T-helper 1 cell treated with Interleukin-12 subunit alpha and Interleukin-12 subunit beta and Interleukin-4 antibody, amounts not matched to agents 30 ng/mL and 1 ng/mL, for 36 hours (primary cell): ENCODE measurements around the gene YWHAB. TPM values are rescaled to one million over a fixed set of nuclear protein-coding genes. Genes with fewer than 3 reads are reported as not detected.

Experiments used
- intact Hi-C: fragments of 100-400 bp; cut with micrococcal nuclease; formaldehyde crosslinking; loops from one replicate; pipeline ENCODE4 v1.15.1; 2024
- total RNA-seq: library from RNA; stranded (reverse); gene quantifications from 2 replicates; pipeline ENCODE4 v1.2.3, GENCODE V29; 2022

YWHAB gene
- total RNA-seq, 1 donor from 2014 or later, result 278 TPM

DNA sequence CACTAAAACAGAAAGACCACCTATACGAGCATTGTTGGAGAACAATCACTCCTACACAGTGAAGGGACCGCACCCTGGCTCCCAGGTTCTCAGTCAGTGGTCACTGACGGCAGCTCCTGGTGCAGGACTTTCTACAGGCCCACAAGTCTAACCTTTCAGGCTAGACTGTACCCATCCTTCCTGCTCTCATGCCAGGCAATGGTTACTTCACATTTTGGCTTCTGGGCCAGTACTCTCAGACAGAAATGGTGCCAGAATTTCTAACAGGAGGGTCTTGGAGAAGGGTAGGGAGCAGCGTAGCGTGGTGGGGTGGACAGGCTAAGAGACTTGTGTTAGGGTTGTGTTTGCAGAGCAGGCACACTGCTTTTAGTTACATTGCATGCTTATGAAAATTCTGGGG, 62.6 kb downstream of the YWHAB start:
- intact Hi-C loops, result no loop called here

GRCh38 chr20:44948513-44948912, 63.0 kb downstream of the YWHAB start:
- intact Hi-C loops, result no loop called here

DNA sequence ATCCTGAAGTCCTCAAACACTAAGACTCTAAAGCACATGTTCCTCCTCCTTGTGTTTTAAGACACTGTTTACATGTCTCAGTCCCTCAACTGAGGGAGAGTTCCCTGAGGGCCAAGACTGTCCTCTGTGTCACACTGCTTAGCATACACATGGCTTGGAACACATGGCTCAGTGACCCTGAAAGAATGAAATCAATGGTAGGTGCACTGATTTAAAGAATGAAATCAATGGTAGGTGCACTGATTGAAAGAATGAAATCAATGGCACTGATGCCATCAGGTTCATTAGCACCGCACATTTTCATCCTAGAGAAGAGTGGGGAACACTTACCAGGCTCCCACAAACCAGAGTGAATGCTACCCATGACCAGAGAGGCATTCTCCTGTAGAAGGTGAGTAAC, 64.9 kb downstream of the YWHAB start:
- intact Hi-C loops, result no loop called here

GRCh38 chr20:44952731-44953130, 67.2 kb downstream of the YWHAB start:
- intact Hi-C loops, result no loop called here

DNA sequence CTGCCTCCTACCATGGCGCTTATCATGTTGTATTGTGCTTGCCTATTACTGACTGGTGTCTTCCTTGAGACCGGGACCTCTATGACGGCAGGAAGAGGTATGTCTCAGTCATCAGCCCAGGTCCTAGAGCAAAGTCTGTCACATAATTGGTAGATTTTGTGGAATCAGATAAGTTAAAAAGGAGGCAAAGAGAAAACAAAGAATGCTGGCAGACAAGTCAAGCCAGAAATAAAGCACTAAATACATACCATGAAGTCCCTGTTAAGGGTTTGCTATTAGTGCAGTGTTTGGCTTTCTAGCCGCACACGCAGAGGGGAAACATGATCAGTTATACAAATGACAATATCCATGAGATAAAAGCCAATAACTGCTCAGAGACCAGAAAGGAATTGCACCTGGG, 68.7 kb downstream of the YWHAB start:
- intact Hi-C loops, result no loop called here

DNA sequence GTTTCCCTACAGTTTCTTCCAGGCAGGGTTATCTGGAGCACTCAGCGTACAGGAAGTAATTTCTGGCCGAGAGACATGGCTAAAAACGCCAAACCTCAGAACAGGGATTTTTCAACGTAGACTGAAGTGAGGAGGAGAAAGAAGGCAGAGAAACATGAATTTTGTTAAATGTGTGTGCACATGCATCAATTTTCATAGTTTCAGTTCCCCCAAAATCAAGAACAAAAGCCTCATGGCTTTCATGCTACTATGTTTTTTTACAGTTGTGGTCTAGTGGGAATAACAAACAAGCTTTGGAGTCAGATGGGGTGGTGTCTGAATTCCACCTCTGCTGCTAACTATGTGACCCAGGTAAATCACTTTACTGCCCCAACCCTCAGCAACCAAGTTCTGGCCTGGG, 69.8 kb downstream of the YWHAB start:
- intact Hi-C loops, result loop anchor here (5.0 kb wide), 1 partner anchor 37 kb away; no protein-coding TSS in a partner anchor

- intact Hi-C loops, result loop anchor here (5.0 kb wide), 1 partner anchor 36 kb away; no protein-coding TSS in a partner anchor
These were observed 70.9 kb downstream of the YWHAB start for GRCh38 chr20:44956410-44956809.

Other genes starting within 250 kb of the YWHAB start
- 98.8 and 105 TPM in 2 replicates for gene ADA, start 234.0 kb upstream of the YWHAB start, total RNA-seq
- not detected in 2 replicates for gene CCN5, start 170.3 kb upstream of the YWHAB start, total RNA-seq
- gene KCNK15, start 139.8 kb upstream of the YWHAB start, total RNA-seq, result 0.15 and 0.25 TPM in 2 replicates
- gene RIMS4, start 75.2 kb upstream of the YWHAB start, total RNA-seq, result not detected in 2 replicates
- 51.8 and 53.6 TPM in 2 replicates for gene PABPC1L, start 24.4 kb downstream of the YWHAB start, total RNA-seq
- 22.2 and 22.3 TPM in 2 replicates for gene TOMM34, start 74.7 kb downstream of the YWHAB start, total RNA-seq
- gene STK4, start 80.8 kb downstream of the YWHAB start, total RNA-seq, result 188 and 193 TPM in 2 replicates
- 0.12 and 0.32 TPM in 2 replicates for gene KCNS1, start 215.4 kb downstream of the YWHAB start, total RNA-seq
- gene WFDC5, start 229.5 kb downstream of the YWHAB start, total RNA-seq, result not detected in 2 replicates
- not detected in 2 replicates for gene WFDC12, start 238.8 kb downstream of the YWHAB start, total RNA-seq